Fibroblast of lung (primary cell): ENCODE results near the gene HTT-AS. TPM values are rescaled to one million over a fixed set of nuclear protein-coding genes. Genes with fewer than 3 reads are reported as not detected.

Source experiments
- DNase-seq, 2 donors: peaks; one replicate each; pipeline versions ENCODE4 v3.0.0 to v3.0.0-alpha.2; 2010; ENCODE audit warnings: low read depth in 2 of 2
- H2AFZ ChIP-seq: 2 replicates; pipeline ENCODE4 v1.5.1; 2012; ENCODE audit warnings: low read length, control low read depth, inconsistent platforms
- H3K27ac ChIP-seq: 2 replicates; pipeline ENCODE4 v1.5.1; 2011; ENCODE audit warnings: low read length, control low read depth; ENCODE audit not compliant: insufficient read depth
- H3K27me3 ChIP-seq: 2 replicates; pipeline ENCODE4 v1.5.1; 2011; ENCODE audit warnings: mild to moderate bottlenecking, low read length; ENCODE audit not compliant: control insufficient read depth, insufficient read depth
- H3K36me3 ChIP-seq: 2 replicates; pipeline ENCODE4 v1.5.1; 2011; ENCODE audit warnings: low read length; ENCODE audit not compliant: control insufficient read depth, insufficient read depth
- H3K4me1 ChIP-seq: 2 replicates; pipeline ENCODE4 v1.5.1; 2011; ENCODE audit warnings: low read length; ENCODE audit not compliant: control insufficient read depth, insufficient read depth; ENCODE audit errors: extremely low read depth
- H3K4me2 ChIP-seq: 2 replicates; pipeline ENCODE4 v1.5.1; 2011; ENCODE audit warnings: low read length, control low read depth; ENCODE audit not compliant: insufficient read depth; ENCODE audit errors: extremely low read depth
- H3K4me3 ChIP-seq, 4 experiments: fragments of 200-600 bp in 1 of 4; sonication (generic) in 1 of 4; replicated peaks in 1 of 4; 2 replicates each; pipeline ENCODE4 v1.5.1; 2011 to 2016; ENCODE audit warnings: low read length in 4 of 4, low read depth in 3 of 4, mild to moderate bottlenecking in 3 of 4, control low read depth in 2 of 4, inconsistent platforms in 1 of 4, mixed read lengths in 1 of 4; ENCODE audit not compliant: insufficient read depth in 1 of 4; ENCODE audit errors: control extremely low read depth in 1 of 4
- H3K79me2 ChIP-seq: 2 replicates; pipeline ENCODE4 v1.5.1; 2012; ENCODE audit warnings: mild to moderate bottlenecking, low read length, inconsistent platforms; ENCODE audit not compliant: control insufficient read depth, insufficient read depth
- H3K9ac ChIP-seq: 2 replicates; pipeline ENCODE4 v1.5.1; 2011; ENCODE audit warnings: mild to moderate bottlenecking, low read length, control low read depth; ENCODE audit not compliant: insufficient read depth
- H3K9me3 ChIP-seq: 2 replicates; pipeline ENCODE4 v1.5.1; 2012; ENCODE audit warnings: low read depth, low read length; ENCODE audit not compliant: control insufficient read depth, insufficient read depth
- H4K20me1 ChIP-seq: 2 replicates; pipeline ENCODE4 v1.5.1; 2011; ENCODE audit warnings: low read length; ENCODE audit not compliant: control insufficient read depth, insufficient read depth; ENCODE audit errors: extremely low read depth
- CTCF ChIP-seq, 2 donors: IDR thresholded peaks in 1 of 2; conservative IDR thresholded peaks in 1 of 2; 1 replicate in 1 of 2; 2 replicates in 1 of 2; pipeline ENCODE4 v1.5.1; 2011 to 2012; ENCODE audit warnings: low read length in 2 of 2, control low read depth in 1 of 2, inconsistent platforms in 1 of 2, low read depth in 1 of 2, mild to moderate bottlenecking in 1 of 2
- EZH2 ChIP-seq: IDR thresholded peaks from 2 replicates; pipeline ENCODE4 v1.5.1; 2012; ENCODE audit warnings: low read length, control low read depth, mild to moderate bottlenecking; ENCODE audit errors: missing control alignments
- polyA plus RNA-seq, 2 donors: library from polyadenylated mRNA; depleted of rRNA in 1 of 2; stranded (reverse) in 1 of 2; unstranded in 1 of 2; fragments of >200 nt; gene quantifications; 2 replicates each; pipeline ENCODE4 v1.2.1, GENCODE V29; 2011 to 2012; ENCODE audit warnings: missing spikeins in 1 of 2
- total RNA-seq: library from RNA; depleted of rRNA; stranded (reverse); fragments of >200 nt; gene quantifications from 2 replicates; pipeline ENCODE4 v1.2.1, GENCODE V29; 2014

The HTT-AS gene
- total and polyA plus RNA-seq, 2 donors (not counting 1 experiment from before 2014, with no cell fraction given), result not detected

- no peaks in the 10 kb centered on the region for H3K4me1 ChIP-seq
- TF ChIP-seq CTCF (conservative IDR thresholded peaks at IDR 0.05 in 1 of 2, IDR thresholded peaks at IDR 0.05 in 1 of 2; ENCODE audit: low read depth in 1 of 2, low read length in 2 of 2), result no peak
- no peak for TF ChIP-seq EZH2
- H3K27ac ChIP-seq, result no peak overlapping the region
- no peak overlapping the region for H3K4me2 ChIP-seq
- no peak for DNase-seq
- no peak overlapping the region for H3K4me3 ChIP-seq
- H3K9ac ChIP-seq, result no peak overlapping the region
- no peak overlapping the region for H2AFZ ChIP-seq
- no peaks in the 10 kb centered on the region for H3K79me2 ChIP-seq
- H3K9me3 ChIP-seq, result no peaks in the 10 kb centered on the region
- H3K27me3 ChIP-seq, result peaks cover 3% of the 10 kb centered on the region
- H3K36me3 ChIP-seq, result no peaks in the 10 kb centered on the region
- H4K20me1 ChIP-seq, result no peaks in the 10 kb centered on the region
These were observed 55.0 kb downstream of the HTT-AS start for GRCh38 chr4:3019145-3019846.

DNA sequence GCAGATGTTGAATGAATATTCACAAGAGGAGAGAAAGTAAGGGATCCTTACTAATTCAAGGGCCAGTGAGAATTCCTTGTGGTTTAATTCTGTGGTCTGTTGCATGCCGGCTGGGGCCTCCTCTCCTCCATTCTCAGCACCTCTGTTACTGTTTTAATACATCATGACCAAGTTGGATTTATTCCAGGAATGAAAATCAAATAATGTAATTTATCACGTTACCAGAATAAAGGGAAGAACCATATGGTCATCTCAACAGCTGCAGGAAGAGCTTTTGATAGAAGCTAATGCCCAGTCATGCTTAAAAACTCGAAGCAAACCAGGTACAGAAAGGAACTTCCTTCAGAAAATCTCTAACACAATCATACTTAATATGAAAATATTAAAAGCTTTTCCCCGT, 56.8 kb downstream of the HTT-AS start:
- Histone ChIP-seq H3K27me3 (no peaks in the 10 kb centered on the region), H3K36me3 (no peaks in the 10 kb centered on the region), H3K79me2 (no peaks in the 10 kb centered on the region), H3K4me1 (no peaks in the 10 kb centered on the region), H3K9ac (no peak overlapping the region), H3K27ac (no peak overlapping the region), H4K20me1 (no peaks in the 10 kb centered on the region), H2AFZ (no peak overlapping the region), H3K4me3 (no peak overlapping the region), H3K9me3 (no peaks in the 10 kb centered on the region), H3K4me2 (no peak overlapping the region)
- TF ChIP-seq EZH2, result no peak
- TF ChIP-seq CTCF (conservative IDR thresholded peaks at IDR 0.05 in 1 of 2, IDR thresholded peaks at IDR 0.05 in 1 of 2; ENCODE audit: low read depth in 1 of 2, low read length in 2 of 2), result no peak
- DNase-seq, result peak in 1 of 2 donors; percentile 72

DNA sequence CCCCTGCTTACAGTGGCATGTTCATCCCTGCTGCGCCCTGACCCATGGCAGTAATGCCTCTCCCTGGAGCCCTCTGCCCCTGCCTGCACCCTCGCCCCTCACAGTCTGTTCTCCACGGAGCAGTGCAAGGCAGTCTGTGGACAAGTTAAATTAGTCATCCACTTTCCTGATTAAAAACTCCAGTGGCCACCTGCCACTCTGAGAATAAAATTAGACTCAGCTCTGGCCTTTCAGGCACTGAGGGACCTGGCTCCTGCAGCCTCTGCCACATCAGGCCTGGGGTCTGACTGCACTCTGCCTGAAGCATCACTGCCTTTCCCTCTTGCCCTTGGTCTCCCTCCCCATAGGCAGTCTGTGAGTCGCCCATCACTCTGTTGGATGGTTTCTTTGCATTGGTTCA, 57.4 kb downstream of the HTT-AS start:
- TF ChIP-seq CTCF (conservative IDR thresholded peaks at IDR 0.05 in 1 of 2, IDR thresholded peaks at IDR 0.05 in 1 of 2; ENCODE audit: low read depth in 1 of 2, low read length in 2 of 2), result no peak
- TF ChIP-seq EZH2, result no peak
- Histone ChIP-seq H3K27me3 (no peaks in the 10 kb centered on the region), H3K36me3 (no peaks in the 10 kb centered on the region)

More for the DNA sequence above, 57.4 kb downstream of the HTT-AS start:
- H3K79me2 ChIP-seq, result no peaks in the 10 kb centered on the region
- no peaks in the 10 kb centered on the region for H3K9me3 ChIP-seq
- H3K4me2 ChIP-seq, result no peak overlapping the region
- no peak overlapping the region for H3K27ac ChIP-seq
- H3K4me3 ChIP-seq, result no peak overlapping the region
- no peaks in the 10 kb centered on the region for H3K4me1 ChIP-seq
- peak in 1 of 2 donors; percentile 22 for DNase-seq
- H3K9ac ChIP-seq, result no peak overlapping the region
- H4K20me1 ChIP-seq, result no peaks in the 10 kb centered on the region
- no peak overlapping the region for H2AFZ ChIP-seq
